ENCODE measurements around the gene KCNMB3.
"Not testable (repeated sequence)": the region's sequence is repeated elsewhere in the genome, so short reads cannot be mapped to it uniquely, and the experiment has no call there.

KCNMB3 gene
- total RNA-seq, result 0.10 to 2.2 (median 0.48) reads per million in 18 experiments

GRCh38 chr3:179250803-179251476, at the start of gene KCNMB3:
KCNMB3 (minus strand) TSS chr3:179251114; CDS start chr3:179250990, 124 bp downstream.
- no peak for DNase-seq

GRCh38 chr3:179299999-179300613, 49.2 kb upstream of the KCNMB3 start:
- no peak for DNase-seq

- no peak for DNase-seq
Measured at GRCh38 chr3:179299316-179299715, 48.4 kb upstream of the KCNMB3 start.

- no peak for DNase-seq
Measured at GRCh38 chr3:179297971-179298725, 47.2 kb upstream of the KCNMB3 start.

- DNase-seq, result no peak
Measured at GRCh38 chr3:179292450-179292849, 41.5 kb upstream of the KCNMB3 start.

GRCh38 chr3:179289295-179289694, 38.4 kb upstream of the KCNMB3 start:
- DNase-seq, result no peak

- DNase-seq, result no peak
Measured at GRCh38 chr3:179288845-179289244, 37.9 kb upstream of the KCNMB3 start.

GRCh38 chr3:179286331-179286730, 35.4 kb upstream of the KCNMB3 start:
- DNase-seq, result no peak

- no peak for DNase-seq
Measured at GRCh38 chr3:179281825-179282224, 30.9 kb upstream of the KCNMB3 start.

- DNase-seq, result no peak
Measured at GRCh38 chr3:179279837-179280236, 28.9 kb upstream of the KCNMB3 start.

GRCh38 chr3:179278932-179279693, 28.2 kb upstream of the KCNMB3 start:
- DNase-seq, result no peak

GRCh38 chr3:179278151-179278550, 27.2 kb upstream of the KCNMB3 start:
- DNase-seq, result no peak

GRCh38 chr3:179276743-179277142, 25.8 kb upstream of the KCNMB3 start:
- no peak for DNase-seq

- DNase-seq, result no peak
Measured at GRCh38 chr3:179276001-179276400, 25.1 kb upstream of the KCNMB3 start.

- DNase-seq, result not testable (repeated sequence)
Measured at GRCh38 chr3:179274434-179274833, 23.5 kb upstream of the KCNMB3 start.

- no peak for DNase-seq
Measured at GRCh38 chr3:179272385-179272784, 21.5 kb upstream of the KCNMB3 start.

- no peak for DNase-seq
Measured at GRCh38 chr3:179269152-179269707, 18.3 kb upstream of the KCNMB3 start.

GRCh38 chr3:179268400-179269051, 17.6 kb upstream of the KCNMB3 start:
- DNase-seq, result no peak

- no peak for DNase-seq
Measured at GRCh38 chr3:179266701-179267211, 15.8 kb upstream of the KCNMB3 start.

GRCh38 chr3:179265875-179266274, 15.0 kb upstream of the KCNMB3 start:
- DNase-seq, result no peak

GRCh38 chr3:179265092-179265491, 14.2 kb upstream of the KCNMB3 start:
- DNase-seq, result no peak

- no peak for DNase-seq
Measured at GRCh38 chr3:179264449-179264848, 13.5 kb upstream of the KCNMB3 start.

Data from inflammatory macrophage (primary cell).